ENCODE data around the gene GDI1.
A peak's percentile ranks its signal among the peaks of the same experiment; 100 is the strongest.

GDI1 gene

GRCh38 chrX:154408659-154409221 lies 28.2 kb upstream of the GDI1 start:
- no peak overlapping the region for H3K4me3 ChIP-seq (ENCODE audit: low read depth, low read length)

- no peak within 1 kb of the TSS for H3K4me3 ChIP-seq (ENCODE audit: low read depth, low read length)
Measured at GRCh38 chrX:154409222-154409871, 27.6 kb upstream of the GDI1 start, which contains the start of gene DNASE1L1. TSS of gene DNASE1L1 (minus strand) at chrX:154409254. CDS start at chrX:154405568, 3,686 bp downstream.

GRCh38 chrX:154411981-154412340 lies 25.0 kb upstream of the GDI1 start:
- H3K4me3 ChIP-seq (ENCODE audit: low read depth, low read length) = peak overlapping the region; percentile 51

GRCh38 chrX:154412468-154412867 lies 24.5 kb upstream of the GDI1 start:
- no peak overlapping the region for H3K4me3 ChIP-seq (ENCODE audit: low read depth, low read length)

GRCh38 chrX:154413142-154413541 lies 23.8 kb upstream of the GDI1 start:
- no peak overlapping the region for H3K4me3 ChIP-seq (ENCODE audit: low read depth, low read length)

- no peak overlapping the region for H3K4me3 ChIP-seq (ENCODE audit: low read depth, low read length)
Measured at GRCh38 chrX:154417157-154417556, 19.8 kb upstream of the GDI1 start.

GRCh38 chrX:154419189-154419588 lies 17.8 kb upstream of the GDI1 start:
- no peak overlapping the region for H3K4me3 ChIP-seq (ENCODE audit: low read depth, low read length)

GRCh38 chrX:154419688-154420401 lies 17.1 kb upstream of the GDI1 start:
- H3K4me3 ChIP-seq (ENCODE audit: low read depth, low read length) = no peak overlapping the region

- H3K4me3 ChIP-seq (ENCODE audit: low read depth, low read length) = no peak overlapping the region
Measured at GRCh38 chrX:154420402-154420756, 16.6 kb upstream of the GDI1 start.

GRCh38 chrX:154426916-154427770 lies 9.8 kb upstream of the GDI1 start:
- H3K4me3 ChIP-seq (ENCODE audit: low read depth, low read length) = no peak overlapping the region

GRCh38 chrX:154428176-154429171 lies 8.5 kb upstream of the GDI1 start, which contains the start of gene ATP6AP1:
TSS of gene ATP6AP1 (plus strand) at chrX:154428677. CDS start at chrX:154428693, 16 bp downstream.
- peak within 1 kb of the TSS; percentile 48 for H3K4me3 ChIP-seq (ENCODE audit: low read depth, low read length)

GRCh38 chrX:154429711-154430110 lies 7.2 kb upstream of the GDI1 start:
- H3K4me3 ChIP-seq (ENCODE audit: low read depth, low read length) = no peak overlapping the region

- no peak overlapping the region for H3K4me3 ChIP-seq (ENCODE audit: low read depth, low read length)
Measured at GRCh38 chrX:154430479-154430878, 6.5 kb upstream of the GDI1 start.

GRCh38 chrX:154430916-154431315 lies 6.0 kb upstream of the GDI1 start:
- no peak overlapping the region for H3K4me3 ChIP-seq (ENCODE audit: low read depth, low read length)

GRCh38 chrX:154431341-154431740 lies 5.6 kb upstream of the GDI1 start:
- no peak overlapping the region for H3K4me3 ChIP-seq (ENCODE audit: low read depth, low read length)

- no peak overlapping the region for H3K4me3 ChIP-seq (ENCODE audit: low read depth, low read length)
Measured at GRCh38 chrX:154432210-154432609, 4.7 kb upstream of the GDI1 start.

- no peak overlapping the region for H3K4me3 ChIP-seq (ENCODE audit: low read depth, low read length)
Measured at GRCh38 chrX:154433605-154434004, 3.3 kb upstream of the GDI1 start.

GRCh38 chrX:154434394-154435168 lies 2.4 kb upstream of the GDI1 start:
- H3K4me3 ChIP-seq (ENCODE audit: low read depth, low read length) = no peak overlapping the region

GRCh38 chrX:154435171-154435733 lies 1.7 kb upstream of the GDI1 start:
- no peak overlapping the region for H3K4me3 ChIP-seq (ENCODE audit: low read depth, low read length)

All from iPS-11a (cell line).